ENCODE results near the gene HEATR5A. TPM values are rescaled to one million over a fixed set of nuclear protein-coding genes. Genes with fewer than 3 reads are reported as not detected.

The HEATR5A gene
- total and polyA plus RNA-seq, 4 donors: 10.9 to 54.0 (median 28.9) TPM

DNA sequence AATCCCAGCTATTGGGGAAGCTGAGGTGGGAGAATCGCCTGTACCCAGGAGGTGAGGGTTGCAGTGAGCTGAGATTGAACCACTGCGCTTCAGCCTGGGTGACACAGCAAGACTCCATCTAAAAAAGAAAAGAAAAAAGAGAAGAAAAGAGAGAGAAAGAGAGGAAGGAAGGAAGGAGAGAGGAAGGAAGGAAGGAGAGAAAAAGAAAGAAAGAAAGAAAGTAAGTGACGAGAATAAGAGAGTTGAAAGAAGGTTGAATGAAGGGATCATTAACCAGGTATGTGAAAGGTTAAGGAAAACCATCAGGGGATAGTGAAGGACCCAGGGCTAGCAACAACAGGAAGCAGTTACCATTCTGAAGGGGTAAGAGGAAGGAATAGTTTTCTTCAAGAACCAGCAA lies 41.2 kb upstream of the HEATR5A start:
- ATAC-seq (ENCODE audit: insufficient read depth, low FRiP score): no peak
- Histone ChIP-seq H3K27me3 (ENCODE audit: control insufficient read depth in 3 of 3, insufficient read depth in 3 of 3, low read length in 2 of 3) (no peaks in the 10 kb centered on the region), H3K4me1 (ENCODE audit: control insufficient read depth in 5 of 5, insufficient read depth in 5 of 5, low read length in 5 of 5) (peaks cover 0 to 5% (median 0%) of the 10 kb centered on the region in 5 donors), H3K27ac (ENCODE audit: low read depth in 1 of 2, low read length in 1 of 2) (no peak overlapping the region), H3K9ac (ENCODE audit: insufficient read depth in 1 of 2, low read length in 2 of 2) (no peak overlapping the region), H3K36me3 (ENCODE audit: control insufficient read depth in 4 of 4, insufficient read depth in 4 of 4, low read length in 4 of 4) (no peaks in the 10 kb centered on the region), H3K4me3 (no peak overlapping the region), H3K9me3 (ENCODE audit: control insufficient read depth in 4 of 4, insufficient read depth in 3 of 4, low read length in 3 of 4) (peaks cover 0 to under 1% (median 0%) of the 10 kb centered on the region in 4 donors)
- TF ChIP-seq, protein P1, sequence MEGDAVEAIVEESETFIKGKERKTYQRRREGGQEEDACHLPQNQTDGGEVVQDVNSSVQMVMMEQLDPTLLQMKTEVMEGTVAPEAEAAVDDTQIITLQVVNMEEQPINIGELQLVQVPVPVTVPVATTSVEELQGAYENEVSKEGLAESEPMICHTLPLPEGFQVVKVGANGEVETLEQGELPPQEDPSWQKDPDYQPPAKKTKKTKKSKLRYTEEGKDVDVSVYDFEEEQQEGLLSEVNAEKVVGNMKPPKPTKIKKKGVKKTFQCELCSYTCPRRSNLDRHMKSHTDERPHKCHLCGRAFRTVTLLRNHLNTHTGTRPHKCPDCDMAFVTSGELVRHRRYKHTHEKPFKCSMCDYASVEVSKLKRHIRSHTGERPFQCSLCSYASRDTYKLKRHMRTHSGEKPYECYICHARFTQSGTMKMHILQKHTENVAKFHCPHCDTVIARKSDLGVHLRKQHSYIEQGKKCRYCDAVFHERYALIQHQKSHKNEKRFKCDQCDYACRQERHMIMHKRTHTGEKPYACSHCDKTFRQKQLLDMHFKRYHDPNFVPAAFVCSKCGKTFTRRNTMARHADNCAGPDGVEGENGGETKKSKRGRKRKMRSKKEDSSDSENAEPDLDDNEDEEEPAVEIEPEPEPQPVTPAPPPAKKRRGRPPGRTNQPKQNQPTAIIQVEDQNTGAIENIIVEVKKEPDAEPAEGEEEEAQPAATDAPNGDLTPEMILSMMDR (IDR thresholded peaks at IDR 0.05; ENCODE audit: control extremely low read depth, extremely low read depth): no peak
- no peak for DNase-seq
- 78 to 84% methylated on average over 3 of the region's 3 CpGs for WGBS, 2 donors

DNA sequence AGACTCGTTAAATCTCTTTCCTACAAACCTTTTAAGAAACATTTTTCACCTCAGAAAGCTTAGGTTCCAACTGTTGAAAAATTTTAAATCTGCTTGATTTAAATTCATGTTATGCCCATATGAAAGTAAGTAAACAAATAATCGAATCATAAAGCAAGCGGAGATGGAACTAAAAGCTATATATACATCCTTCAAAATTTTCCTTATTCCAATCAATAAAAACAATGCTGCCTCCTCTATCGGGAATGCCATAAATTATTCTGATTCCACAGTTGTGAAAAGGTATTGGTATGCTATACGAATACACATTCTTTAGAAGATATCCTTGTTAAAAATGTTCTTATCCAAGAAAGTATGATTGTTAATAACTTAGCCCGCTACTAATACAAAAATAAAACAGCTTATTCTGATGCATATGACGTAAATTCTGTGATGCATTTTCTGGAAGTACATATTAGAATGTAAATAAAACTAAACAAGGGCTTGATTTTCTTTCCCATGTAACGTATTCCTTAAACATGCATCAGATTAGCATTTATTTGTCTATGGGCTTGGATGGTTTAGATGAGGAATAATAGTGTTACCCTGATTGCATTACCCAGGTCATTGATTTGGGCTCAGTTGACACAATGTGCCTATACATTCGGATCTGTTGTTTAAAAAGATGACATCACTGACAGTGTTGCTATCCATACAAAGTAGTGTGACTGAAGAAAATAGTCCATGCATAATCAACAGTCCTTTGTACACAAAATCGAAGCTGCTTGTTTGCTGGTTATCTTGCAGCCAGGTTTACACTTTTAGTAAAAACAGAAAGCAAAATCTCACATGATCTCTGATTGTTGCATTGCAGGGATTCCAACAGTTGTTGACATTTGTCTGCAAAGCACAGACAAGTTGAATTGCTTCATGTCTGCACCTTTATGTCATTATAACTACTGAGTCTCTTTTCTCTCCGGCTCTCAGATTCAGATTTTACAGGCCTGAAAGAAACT lies 37.6 kb upstream of the HEATR5A start:
- H3K36me3 ChIP-seq (ENCODE audit: control insufficient read depth in 4 of 4, insufficient read depth in 4 of 4, low read length in 4 of 4): peaks cover 0 to under 1% (median under 1%) of the 10 kb centered on the region in 4 donors
- H3K9me3 ChIP-seq (ENCODE audit: control insufficient read depth in 4 of 4, insufficient read depth in 3 of 4, low read length in 3 of 4): no peaks in the 10 kb centered on the region
- no peak overlapping the region for H3K4me3 ChIP-seq
- H3K9ac ChIP-seq (ENCODE audit: insufficient read depth in 1 of 2, low read length in 2 of 2): peak overlapping the region; percentile 17 to 58
- H3K27ac ChIP-seq (ENCODE audit: low read depth in 1 of 2, low read length in 1 of 2): no peak overlapping the region
- no peak for ATAC-seq (ENCODE audit: insufficient read depth, low FRiP score)
- TF ChIP-seq, protein P1 (IDR thresholded peaks at IDR 0.05; ENCODE audit: control extremely low read depth, extremely low read depth): no peak
- H3K27me3 ChIP-seq (ENCODE audit: control insufficient read depth in 3 of 3, insufficient read depth in 3 of 3, low read length in 2 of 3): no peaks in the 10 kb centered on the region
- peaks cover 0 to 22% (median 0%) of the 10 kb centered on the region in 5 donors for H3K4me1 ChIP-seq (ENCODE audit: control insufficient read depth in 5 of 5, insufficient read depth in 5 of 5, low read length in 5 of 5)
- WGBS, 2 donors: 45 to 52% methylated on average over 11 of the region's 11 CpGs
- no peak for DNase-seq

DNA sequence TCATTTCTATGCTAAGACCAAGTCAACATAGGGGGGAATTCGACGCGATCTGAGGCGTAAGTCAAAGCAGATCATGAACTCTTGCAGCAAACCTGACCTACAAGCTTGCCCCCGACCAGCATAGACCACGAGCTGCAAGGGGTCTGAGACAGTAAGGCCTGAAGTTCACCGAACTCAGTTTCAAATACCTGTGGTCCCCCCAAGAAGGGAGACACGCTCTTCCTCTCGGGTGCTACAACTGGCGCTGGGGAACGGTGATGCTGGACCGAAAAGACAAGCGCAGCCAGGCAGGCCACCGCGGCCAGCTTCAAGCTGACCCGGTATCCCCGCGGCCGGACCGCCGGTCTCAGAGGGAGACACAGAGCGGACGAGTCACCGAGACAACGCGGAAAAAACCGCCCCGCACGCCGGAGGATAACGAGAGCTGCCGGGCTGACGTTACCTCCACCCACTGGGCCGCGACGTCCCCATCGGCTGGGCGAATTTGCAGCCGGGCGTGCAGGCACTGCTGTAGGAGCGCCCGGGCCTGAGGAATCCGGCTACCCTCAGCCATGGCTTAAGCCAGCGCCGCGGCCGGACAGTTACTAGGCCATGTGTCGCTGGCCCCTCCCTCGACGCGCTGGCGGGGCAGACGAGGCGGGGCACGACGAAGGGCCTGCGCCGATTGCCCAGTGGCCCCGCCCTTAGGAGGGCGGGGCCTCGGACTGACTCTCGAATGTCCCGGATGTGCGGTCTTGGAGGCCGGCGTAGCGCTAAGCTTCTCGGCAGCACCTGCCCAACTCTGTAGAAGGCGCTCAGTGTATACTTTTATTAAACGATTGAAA lies 36.7 kb upstream of the HEATR5A start, which contains the start of gene DTD2:
Gene DTD2 (minus strand): TSS at position 666 of the 824 bp plus-strand sequence. CDS start 113 bp downstream, at position 553.
- TF ChIP-seq, protein P1 (IDR thresholded peaks at IDR 0.05; ENCODE audit: control extremely low read depth, extremely low read depth): no peak
- peak; percentile 100 for ATAC-seq (ENCODE audit: insufficient read depth, low FRiP score)
- DNase-seq: peak; percentile 95 to 98 (median 97)
- peak within 1 kb of the TSS; percentile 92 for H3K4me3 ChIP-seq
- H3K27me3 ChIP-seq (ENCODE audit: control insufficient read depth in 3 of 3, insufficient read depth in 3 of 3, low read length in 2 of 3): no peaks in the 10 kb centered on the region
- 2 to 3% methylated on average over 63 to 70 of the region's 70 CpGs for WGBS, 2 donors
- peaks cover 3 to 5% (median 4%) of the 10 kb centered on the region in 4 donors for H3K36me3 ChIP-seq (ENCODE audit: control insufficient read depth in 4 of 4, insufficient read depth in 4 of 4, low read length in 4 of 4)
- H3K9ac ChIP-seq (ENCODE audit: insufficient read depth in 1 of 2, low read length in 2 of 2): peak within 1 kb of the TSS; percentile 83 to 96
- peak within 1 kb of the TSS; percentile 87 to 99 for H3K27ac ChIP-seq (ENCODE audit: low read depth in 1 of 2, low read length in 1 of 2)
- no peaks in the 10 kb centered on the region for H3K9me3 ChIP-seq (ENCODE audit: control insufficient read depth in 4 of 4, insufficient read depth in 3 of 4, low read length in 3 of 4)
- peaks cover 0 to 22% (median 0%) of the 10 kb centered on the region in 5 donors for H3K4me1 ChIP-seq (ENCODE audit: control insufficient read depth in 5 of 5, insufficient read depth in 5 of 5, low read length in 5 of 5)
